Skin epidermis (tissue), 12 donors: ENCODE data around the gene CELF2.

ENCODE experiments used
- H3K27ac ChIP-seq, 21 experiments: fragments of 200-600 bp; sonication (generic) in 11 of 21; one replicate each; pipeline ENCODE4 v1.5.0; 2020; ENCODE audit warnings: mild to moderate bottlenecking in 3 of 21, inconsistent platforms in 2 of 21, moderate library complexity in 2 of 21
- H3K4me3 ChIP-seq, 7 experiments: fragments of 200-600 bp; sonication (generic) in 2 of 7; one replicate each; pipeline ENCODE4 v1.5.0; 2020; ENCODE audit warnings: inconsistent platforms in 2 of 7, mild to moderate bottlenecking in 2 of 7, moderate library complexity in 1 of 7

Gene CELF2

DNA sequence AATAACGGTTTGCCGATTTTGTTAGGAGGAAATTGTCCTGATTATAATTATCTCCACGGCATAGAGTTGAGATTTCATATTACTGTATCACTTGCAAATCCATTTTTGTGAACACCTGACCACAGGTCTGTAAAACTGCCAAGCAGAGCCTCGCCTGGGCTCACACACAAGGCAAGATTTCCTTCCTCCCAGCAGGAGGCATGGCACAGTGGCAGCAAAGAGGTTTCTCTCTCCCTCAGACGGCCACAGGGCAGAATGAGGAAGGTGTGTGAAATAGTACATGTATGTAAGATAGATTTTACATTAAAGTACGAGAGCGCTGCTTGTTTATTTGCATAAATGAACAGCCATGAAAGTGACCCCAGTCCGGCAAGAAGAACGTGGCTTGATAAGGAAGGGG lies 130.1 kb downstream of the CELF2 start:
- Histone ChIP-seq H3K27ac (peak overlapping the region in 8 of 21 experiments; percentile 25 to 91 (median 48)), H3K4me3 (no peak overlapping the region)

- peak overlapping the region in 8 of 21 experiments; percentile 8 to 91 (median 60) for H3K27ac ChIP-seq
- H3K4me3 ChIP-seq: no peak overlapping the region
Observed at GRCh38 chr10:11148142-11149028, 130.7 kb downstream of the CELF2 start.

- Histone ChIP-seq H3K27ac (peak overlapping the region in 7 of 21 experiments; percentile 38 to 91 (median 63)), H3K4me3 (no peak overlapping the region)
Observed at GRCh38 chr10:11149807-11150141, 132.1 kb downstream of the CELF2 start.

- peak overlapping the region in 7 of 21 experiments; percentile 38 to 91 (median 63) for H3K27ac ChIP-seq
- no peak overlapping the region for H3K4me3 ChIP-seq
Observed at GRCh38 chr10:11150231-11150731, 132.6 kb downstream of the CELF2 start.

DNA sequence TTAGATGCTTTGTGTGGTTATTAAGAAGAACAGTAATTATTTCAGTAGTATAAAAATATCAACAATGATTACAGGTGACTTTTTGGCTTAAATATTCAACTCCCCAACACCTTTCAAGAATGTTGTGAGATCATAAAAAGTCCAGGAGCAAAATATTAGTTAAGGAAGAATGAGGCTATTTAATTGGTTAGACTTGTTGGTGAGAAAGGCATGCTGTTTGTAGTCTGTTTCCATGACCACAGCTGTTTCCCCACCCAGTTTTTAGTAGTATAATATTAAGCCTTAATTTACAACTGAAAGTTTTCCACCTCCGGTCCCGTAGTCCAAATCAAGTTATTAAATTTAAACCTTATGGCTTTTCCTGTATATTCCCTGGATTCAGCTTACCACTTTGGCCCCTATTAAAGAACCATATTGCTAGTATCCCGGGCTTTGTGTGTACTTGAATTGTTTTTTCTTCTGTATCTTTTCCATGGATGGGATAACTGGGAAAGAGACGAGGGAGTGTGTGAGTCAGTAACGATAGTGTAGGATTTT lies 133.3 kb downstream of the CELF2 start:
- H3K27ac ChIP-seq: peak overlapping the region in 8 of 21 experiments; percentile 4 to 91 (median 60)
- no peak overlapping the region for H3K4me3 ChIP-seq

DNA sequence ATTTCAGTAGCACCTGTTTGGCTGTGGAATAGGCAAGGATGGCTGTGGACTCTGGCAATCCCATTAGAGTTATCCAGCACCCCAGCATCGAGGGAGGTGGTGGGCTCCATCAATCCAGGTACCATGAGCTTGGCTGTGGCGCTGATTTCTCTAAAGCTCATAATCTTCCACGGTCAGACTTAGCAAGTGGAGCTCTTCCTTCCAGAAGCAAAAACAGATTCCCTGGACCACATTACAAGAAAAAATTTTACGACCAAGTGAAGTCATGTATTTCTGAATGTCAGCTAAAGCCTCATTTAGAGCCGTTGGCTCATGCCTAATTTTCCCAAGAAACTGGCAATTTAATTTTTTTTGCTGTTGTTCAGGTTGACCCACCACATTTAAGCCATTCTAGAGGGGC lies 135.1 kb downstream of the CELF2 start:
- H3K27ac ChIP-seq: no peak overlapping the region
- no peak overlapping the region for H3K4me3 ChIP-seq

GRCh38 chr10:11153245-11153644 lies 135.6 kb downstream of the CELF2 start:
- Histone ChIP-seq H3K27ac (no peak overlapping the region), H3K4me3 (no peak overlapping the region)

GRCh38 chr10:11153766-11154165 lies 136.1 kb downstream of the CELF2 start:
- Histone ChIP-seq H3K27ac (no peak overlapping the region), H3K4me3 (no peak overlapping the region)

DNA sequence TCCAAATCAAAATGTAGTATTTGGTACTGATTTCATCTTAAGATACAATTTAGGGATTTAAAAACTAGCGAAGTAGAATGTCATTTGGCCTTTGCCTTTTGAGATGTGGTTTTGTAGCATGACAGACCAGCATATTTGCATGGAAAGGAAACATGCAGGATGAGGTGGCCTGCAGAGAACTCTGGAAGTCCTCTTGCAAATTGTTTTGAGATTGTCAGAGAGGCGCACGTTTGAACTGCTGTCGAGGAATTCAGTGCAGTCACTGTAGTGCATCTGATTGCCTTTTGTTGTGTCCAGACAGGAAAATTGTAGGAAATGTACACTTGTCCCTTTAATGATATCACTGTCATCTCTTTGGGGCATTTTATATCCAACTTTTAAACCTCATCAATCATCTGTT lies 136.7 kb downstream of the CELF2 start:
- Histone ChIP-seq H3K27ac (no peak overlapping the region), H3K4me3 (no peak overlapping the region)

DNA sequence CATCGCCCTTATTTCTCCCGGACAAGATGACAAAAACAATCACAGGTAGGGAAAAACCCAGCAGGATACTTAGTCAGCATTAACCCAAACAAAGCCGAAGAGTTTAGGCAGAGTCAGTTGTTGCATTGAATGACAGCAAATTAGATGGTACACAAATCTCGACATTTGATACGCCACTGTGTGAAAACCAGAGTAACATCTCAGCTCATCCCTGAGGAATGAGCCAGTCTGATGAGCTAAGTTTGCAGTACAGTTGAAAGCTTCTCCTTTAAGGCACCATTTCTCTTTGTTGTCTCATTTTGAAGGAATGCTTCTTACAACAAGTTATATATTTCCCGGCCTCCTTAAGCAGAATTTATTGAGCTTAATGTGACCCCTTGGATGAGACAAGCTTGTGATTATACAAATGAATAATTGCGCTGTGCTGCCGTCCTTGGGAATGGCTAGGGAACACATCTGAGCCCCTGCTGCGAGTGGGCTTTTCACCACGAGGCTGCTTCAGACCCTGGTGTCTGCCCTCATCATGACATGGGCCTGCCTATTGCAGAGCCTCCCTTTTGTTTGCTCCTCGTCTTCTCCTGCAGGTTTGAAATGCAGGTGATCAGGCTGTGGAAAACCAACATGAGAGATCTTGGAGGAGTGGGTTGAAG lies 137.3 kb downstream of the CELF2 start:
- no peak overlapping the region for H3K27ac ChIP-seq

GRCh38 chr10:11156480-11156879 lies 138.8 kb downstream of the CELF2 start:
- Histone ChIP-seq H3K27ac (no peak overlapping the region), H3K4me3 (no peak overlapping the region)

More for the DNA sequence above, 137.3 kb downstream of the CELF2 start:
- H3K4me3 ChIP-seq: no peak overlapping the region

GRCh38 chr10:11157292-11158076 lies 139.8 kb downstream of the CELF2 start:
- no peak overlapping the region for H3K27ac ChIP-seq
- no peak overlapping the region for H3K4me3 ChIP-seq

GRCh38 chr10:11158080-11158479 lies 140.4 kb downstream of the CELF2 start:
- Histone ChIP-seq H3K27ac (no peak overlapping the region), H3K4me3 (no peak overlapping the region)

DNA sequence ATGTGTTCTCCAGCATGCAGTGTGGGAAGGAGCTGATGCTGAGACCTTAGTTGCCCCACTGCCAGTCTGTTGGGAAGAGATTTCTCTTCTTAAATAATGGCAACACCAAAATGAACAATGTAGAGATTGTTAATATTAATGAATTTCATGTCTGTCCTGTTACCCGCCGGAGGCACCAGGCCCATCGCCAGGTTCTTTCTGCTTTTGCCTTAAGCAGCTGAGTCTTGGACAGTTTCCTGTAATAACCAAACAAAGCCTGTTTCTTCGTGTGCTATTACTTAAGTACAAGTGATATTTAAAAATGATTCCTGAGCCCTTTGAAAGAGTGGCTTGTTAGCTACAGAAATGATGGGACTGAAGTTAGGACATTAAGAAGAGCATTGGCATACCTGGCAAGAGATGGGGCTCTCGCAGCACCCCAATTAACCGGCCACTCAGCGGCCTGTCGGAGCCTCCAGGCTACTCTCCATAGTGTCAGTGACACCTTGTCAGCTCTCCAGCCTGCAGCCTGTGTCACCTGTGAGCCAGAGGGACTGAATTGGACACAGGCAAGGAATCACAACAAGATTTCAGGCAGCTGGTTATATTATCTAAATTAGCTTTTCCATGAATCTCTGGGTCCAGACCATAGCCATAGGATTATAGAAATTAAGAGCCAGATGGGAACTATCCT lies 142.0 kb downstream of the CELF2 start:
- no peak overlapping the region for H3K4me3 ChIP-seq
- peak overlapping the region in 1 of 21 experiments; percentile 3 for H3K27ac ChIP-seq

- peak overlapping the region in 7 of 21 experiments; percentile 2 to 97 (median 84) for H3K27ac ChIP-seq
- no peak overlapping the region for H3K4me3 ChIP-seq
Observed at GRCh38 chr10:11161096-11161495, 143.4 kb downstream of the CELF2 start.

GRCh38 chr10:11161910-11162309 lies 144.2 kb downstream of the CELF2 start:
- H3K4me3 ChIP-seq: no peak overlapping the region
- peak overlapping the region in 13 of 21 experiments; percentile 24 to 98 (median 84) for H3K27ac ChIP-seq

GRCh38 chr10:11162828-11163599 lies 145.3 kb downstream of the CELF2 start:
- Histone ChIP-seq H3K4me3 (no peak overlapping the region), H3K27ac (peak overlapping the region in 16 of 21 experiments; percentile 18 to 98 (median 90))

DNA sequence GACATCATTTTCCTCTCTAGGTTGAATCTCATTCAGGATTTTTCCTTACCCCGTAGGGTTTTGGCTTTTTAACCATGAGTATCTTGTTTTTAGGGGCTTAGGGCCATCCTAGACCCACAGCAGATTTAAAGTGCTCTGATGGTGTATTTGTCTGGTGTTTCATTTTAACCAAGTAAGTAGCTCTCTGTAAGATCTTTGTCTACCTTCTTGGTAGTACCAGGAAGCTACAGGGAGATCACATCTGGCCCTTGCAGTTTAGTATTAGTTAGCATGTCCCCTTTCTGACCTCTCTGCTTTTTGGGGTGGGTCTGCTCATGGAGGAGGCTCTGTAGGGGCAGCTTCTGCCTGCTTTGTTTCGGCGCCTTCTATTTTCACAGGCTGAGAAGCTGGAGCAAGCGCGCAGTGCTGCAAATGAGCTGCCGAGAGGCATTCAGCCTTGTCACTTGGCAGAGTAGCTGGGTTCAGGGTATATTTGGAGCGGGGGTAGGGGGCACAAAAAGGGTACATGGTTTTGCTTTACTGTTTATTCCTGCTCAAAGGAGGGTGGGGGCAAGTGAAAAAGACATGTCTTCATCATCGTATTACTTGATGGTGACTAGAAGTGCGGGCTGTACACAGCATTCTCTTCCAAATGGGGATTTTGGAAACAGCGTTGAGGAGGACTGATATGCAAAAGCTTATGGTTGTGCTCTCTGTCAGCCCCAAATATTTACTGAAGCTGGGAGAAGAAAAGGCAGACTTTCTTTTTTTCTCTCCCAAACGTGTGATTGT lies 146.3 kb downstream of the CELF2 start:
- Histone ChIP-seq H3K27ac (peak overlapping the region in 20 of 21 experiments; percentile 2 to 98 (median 88)), H3K4me3 (peak overlapping the region in 5 of 7 experiments; percentile 42 to 63 (median 56))
